Panc1 (cell line): ENCODE results near the gene WLS.

Experiments
- CTCF ChIP-seq: fragments of 450-650 bp; IDR thresholded peaks from 2 replicates; pipeline ENCODE4 v1.5.1; 2017; ENCODE audit warnings: mild to moderate bottlenecking
- POLR2AphosphoS5 ChIP-seq: IDR thresholded peaks from 2 replicates; pipeline ENCODE4 v1.6.1; 2012; ENCODE audit warnings: mild to moderate bottlenecking, low read depth, low read length, moderate library complexity
- TF ChIP-seq, protein P1 (sequence below), 2 experiments: IDR thresholded peaks; 2 replicates each; pipeline ENCODE4 v1.6.1; 2011 to 2012; ENCODE audit warnings: low read depth in 2 of 2, control low read depth in 1 of 2, low read length in 1 of 2, mild to moderate bottlenecking in 1 of 2, moderate library complexity in 1 of 2; ENCODE audit not compliant: insufficient read depth in 1 of 2

GRCh38 chr1:68178821-68179490 lies 53.4 kb downstream of the WLS start:
- no peak for TF ChIP-seq POLR2AphosphoS5
- no peak for TF ChIP-seq CTCF
- TF ChIP-seq, protein P1, sequence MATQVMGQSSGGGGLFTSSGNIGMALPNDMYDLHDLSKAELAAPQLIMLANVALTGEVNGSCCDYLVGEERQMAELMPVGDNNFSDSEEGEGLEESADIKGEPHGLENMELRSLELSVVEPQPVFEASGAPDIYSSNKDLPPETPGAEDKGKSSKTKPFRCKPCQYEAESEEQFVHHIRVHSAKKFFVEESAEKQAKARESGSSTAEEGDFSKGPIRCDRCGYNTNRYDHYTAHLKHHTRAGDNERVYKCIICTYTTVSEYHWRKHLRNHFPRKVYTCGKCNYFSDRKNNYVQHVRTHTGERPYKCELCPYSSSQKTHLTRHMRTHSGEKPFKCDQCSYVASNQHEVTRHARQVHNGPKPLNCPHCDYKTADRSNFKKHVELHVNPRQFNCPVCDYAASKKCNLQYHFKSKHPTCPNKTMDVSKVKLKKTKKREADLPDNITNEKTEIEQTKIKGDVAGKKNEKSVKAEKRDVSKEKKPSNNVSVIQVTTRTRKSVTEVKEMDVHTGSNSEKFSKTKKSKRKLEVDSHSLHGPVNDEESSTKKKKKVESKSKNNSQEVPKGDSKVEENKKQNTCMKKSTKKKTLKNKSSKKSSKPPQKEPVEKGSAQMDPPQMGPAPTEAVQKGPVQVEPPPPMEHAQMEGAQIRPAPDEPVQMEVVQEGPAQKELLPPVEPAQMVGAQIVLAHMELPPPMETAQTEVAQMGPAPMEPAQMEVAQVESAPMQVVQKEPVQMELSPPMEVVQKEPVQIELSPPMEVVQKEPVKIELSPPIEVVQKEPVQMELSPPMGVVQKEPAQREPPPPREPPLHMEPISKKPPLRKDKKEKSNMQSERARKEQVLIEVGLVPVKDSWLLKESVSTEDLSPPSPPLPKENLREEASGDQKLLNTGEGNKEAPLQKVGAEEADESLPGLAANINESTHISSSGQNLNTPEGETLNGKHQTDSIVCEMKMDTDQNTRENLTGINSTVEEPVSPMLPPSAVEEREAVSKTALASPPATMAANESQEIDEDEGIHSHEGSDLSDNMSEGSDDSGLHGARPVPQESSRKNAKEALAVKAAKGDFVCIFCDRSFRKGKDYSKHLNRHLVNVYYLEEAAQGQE (IDR thresholded peaks at IDR 0.05; ENCODE audit: insufficient read depth in 1 of 2, low read depth in 2 of 2, low read length in 1 of 2): no peak
